Measurements from ENCODE around the gene HNRNPL. TPM values are rescaled to one million over a fixed set of nuclear protein-coding genes. Genes with fewer than 3 reads are reported as not detected.

The HNRNPL gene
- total and polyA plus RNA-seq, 2 experiments from 2014 or later = 123 to 245 TPM

DNA sequence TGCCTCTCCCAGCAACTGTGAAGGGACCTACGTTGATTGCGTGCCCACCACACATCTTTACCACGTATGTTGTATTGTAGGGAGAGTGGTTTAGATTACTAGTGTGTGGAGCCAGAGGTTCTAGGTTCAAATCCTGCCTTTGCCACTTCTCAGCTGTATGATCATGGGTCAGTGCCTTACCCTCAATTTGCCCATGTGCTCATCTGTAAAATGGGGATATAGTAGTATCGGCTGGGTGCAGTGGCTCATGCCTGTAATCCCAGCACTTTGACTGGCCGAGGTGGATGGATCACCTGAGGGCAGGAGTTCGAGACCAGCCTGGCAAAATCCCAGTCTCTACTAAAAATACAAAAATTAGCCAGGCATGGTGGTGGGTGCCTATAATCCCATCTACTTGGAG, 36.5 kb downstream of the HNRNPL start:
- Histone ChIP-seq H3K4me1 (ENCODE audit: insufficient read depth) (no peaks in the 10 kb centered on the region), H3K27me3 (replicated peaks; ENCODE audit: insufficient read depth) (no peaks in the 10 kb centered on the region), H3K4me2 (ENCODE audit: unreplicated experiment) (no peak overlapping the region), H3K4me3 (no peak overlapping the region), H2AFZ (no peak overlapping the region), H3K36me3 (ENCODE audit: low read depth) (no peaks in the 10 kb centered on the region; the same call in 1 of the 2 replicates), H3F3A (ENCODE audit: insufficient read depth) (no peaks in the 10 kb centered on the region), H3K9ac (no peak overlapping the region), H3K79me2 (ENCODE audit: insufficient read depth) (no peaks in the 10 kb centered on the region), H3K27ac (no peak overlapping the region), H3K9me3 (ENCODE audit: low read depth) (no peaks in the 10 kb centered on the region), H4K20me1 (ENCODE audit: insufficient read depth) (no peaks in the 10 kb centered on the region), H3K9me2 (ENCODE audit: insufficient read depth) (no peaks in the 10 kb centered on the region)
- in situ Hi-C loops (cut with MboI) = no loop called here
- WGBS, 2 experiments (ENCODE audit: low coverage in 1 of 2, low lambda C conversion rate in 2 of 2, missing lambda C conversion rate in 2 of 2) = 85 to 93% methylated on average over 6 of the region's 6 CpGs
- no peak for DNase-seq
- TF ChIP-seq EZH2phosphoT487 (IDR thresholded peaks at IDR 0.05; ENCODE audit: insufficient read depth, low read depth) (no peak), EZH2 (IDR thresholded peaks at IDR 0.05; ENCODE audit: insufficient read depth, poor library complexity, severe bottlenecking) (no peak)

DNA sequence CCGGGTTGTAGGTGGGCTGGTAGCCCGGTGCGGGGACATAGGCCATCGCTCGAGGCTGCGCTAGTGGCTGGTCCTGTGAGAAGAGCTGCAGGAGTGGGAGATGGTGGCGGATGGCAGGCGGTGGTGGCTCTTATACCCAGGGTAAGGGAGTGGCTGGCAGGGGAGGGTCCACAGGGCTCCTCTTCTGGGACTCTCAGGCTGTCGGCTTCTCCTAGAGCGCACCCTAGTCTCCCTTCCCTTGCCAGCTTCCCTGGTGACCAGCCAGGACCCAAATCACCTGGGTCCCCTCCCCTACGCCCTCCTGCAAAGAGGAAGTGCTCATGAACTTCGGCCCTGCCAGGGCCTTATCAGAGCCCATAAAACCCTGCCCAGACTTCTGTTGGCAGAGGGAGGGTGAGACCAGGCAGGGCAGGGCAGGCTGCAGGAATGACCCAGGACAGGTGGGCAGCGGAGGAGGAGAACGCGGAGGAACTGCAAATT, 36.9 kb downstream of the HNRNPL start, which contains the start of gene LGALS4:
Gene LGALS4, minus strand, starts transcription at position 105 of the 480 bp plus-strand sequence. Its CDS starts 59 bp downstream, at position 46.
- Histone ChIP-seq H3K4me2 (ENCODE audit: unreplicated experiment) (no peak within 1 kb of the TSS), H3K4me3 (no peak within 1 kb of the TSS), H3K27ac (no peak within 1 kb of the TSS), H3K9ac (no peak within 1 kb of the TSS), H3K9me3 (ENCODE audit: low read depth) (no peaks in the 10 kb centered on the region), H3K9me2 (ENCODE audit: insufficient read depth) (no peaks in the 10 kb centered on the region), H3K79me2 (ENCODE audit: insufficient read depth) (no peaks in the 10 kb centered on the region), H3K36me3 (ENCODE audit: low read depth) (no peaks in the 10 kb centered on the region; the same call in 1 of the 2 replicates), H3F3A (ENCODE audit: insufficient read depth) (no peaks in the 10 kb centered on the region), H2AFZ (no peak within 1 kb of the TSS), H4K20me1 (ENCODE audit: insufficient read depth) (no peaks in the 10 kb centered on the region), H3K27me3 (replicated peaks; ENCODE audit: insufficient read depth) (no peaks in the 10 kb centered on the region), H3K4me1 (ENCODE audit: insufficient read depth) (no peaks in the 10 kb centered on the region)
- in situ Hi-C loops (cut with MboI) = no loop called here
- no peak for DNase-seq
- no peak for TF ChIP-seq EZH2 (IDR thresholded peaks at IDR 0.05; ENCODE audit: insufficient read depth, poor library complexity, severe bottlenecking)
- no peak for TF ChIP-seq EZH2phosphoT487 (IDR thresholded peaks at IDR 0.05; ENCODE audit: insufficient read depth, low read depth)
- 89 to 95% methylated on average over 14 to 15 of the region's 15 CpGs for WGBS, 2 experiments (ENCODE audit: low coverage in 1 of 2, low lambda C conversion rate in 2 of 2, missing lambda C conversion rate in 2 of 2)

DNA sequence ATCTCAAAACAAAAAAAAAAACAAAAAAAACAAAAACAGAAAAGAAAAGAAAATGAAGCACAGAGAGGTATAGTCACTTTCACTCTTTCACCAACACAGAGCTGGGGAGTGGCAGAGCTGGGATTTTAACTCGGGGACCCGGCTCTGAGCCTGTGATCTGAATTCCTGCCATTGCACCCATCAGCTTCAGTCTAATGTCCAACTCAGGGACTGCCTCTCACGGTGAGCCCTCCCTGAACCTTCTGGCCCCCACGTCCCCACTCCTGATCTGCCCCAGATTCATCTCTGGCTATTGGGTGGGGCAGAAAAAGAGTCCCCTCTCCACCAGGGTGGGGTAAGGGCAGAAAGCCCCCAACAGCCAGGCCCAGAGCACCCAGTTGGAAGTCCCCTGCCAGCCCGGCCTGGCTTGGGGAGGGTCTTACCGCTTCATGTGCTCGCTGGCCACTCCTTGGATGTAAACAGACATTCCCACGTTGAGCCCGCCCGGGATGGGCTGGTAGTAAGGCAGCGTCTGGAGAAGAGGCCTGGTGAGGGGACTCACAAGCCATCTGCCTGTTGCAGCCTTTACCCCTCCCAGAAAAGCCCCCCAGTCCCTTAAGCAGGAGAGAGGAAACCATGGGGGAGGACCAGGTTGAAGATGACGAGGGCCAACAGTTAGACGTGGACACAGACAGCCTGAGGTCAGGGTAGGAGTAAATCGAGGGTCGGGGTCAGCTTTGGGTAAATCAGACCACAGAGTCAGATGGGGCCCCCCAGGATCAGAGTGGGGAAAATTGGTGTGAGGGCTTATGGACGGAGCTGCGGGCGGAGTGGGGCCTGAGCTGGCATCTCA, 37.6 kb downstream of the HNRNPL start:
- H3K27ac ChIP-seq = no peak overlapping the region
- no peaks in the 10 kb centered on the region for H3K79me2 ChIP-seq (ENCODE audit: insufficient read depth)
- TF ChIP-seq EZH2 (IDR thresholded peaks at IDR 0.05; ENCODE audit: insufficient read depth, poor library complexity, severe bottlenecking) (no peak), EZH2phosphoT487 (IDR thresholded peaks at IDR 0.05; ENCODE audit: insufficient read depth, low read depth) (no peak)
- no peaks in the 10 kb centered on the region; the same call in 1 of the 2 replicates for H3K36me3 ChIP-seq (ENCODE audit: low read depth)
- H2AFZ ChIP-seq = no peak overlapping the region
- H3K9me3 ChIP-seq (ENCODE audit: low read depth) = no peaks in the 10 kb centered on the region
- in situ Hi-C loops (cut with MboI) = no loop called here
- H3K4me3 ChIP-seq = no peak overlapping the region
- H3K4me1 ChIP-seq (ENCODE audit: insufficient read depth) = no peaks in the 10 kb centered on the region
- no peak for DNase-seq
- H3K4me2 ChIP-seq (ENCODE audit: unreplicated experiment) = no peak overlapping the region
- no peaks in the 10 kb centered on the region for H4K20me1 ChIP-seq (ENCODE audit: insufficient read depth)
- H3K27me3 ChIP-seq (replicated peaks; ENCODE audit: insufficient read depth) = no peaks in the 10 kb centered on the region
- H3F3A ChIP-seq (ENCODE audit: insufficient read depth) = no peaks in the 10 kb centered on the region
- H3K9me2 ChIP-seq (ENCODE audit: insufficient read depth) = no peaks in the 10 kb centered on the region
- no peak overlapping the region for H3K9ac ChIP-seq
- 80 to 81% methylated on average over 18 of the region's 18 CpGs for WGBS, 2 experiments (ENCODE audit: low coverage in 1 of 2, low lambda C conversion rate in 2 of 2, missing lambda C conversion rate in 2 of 2)

DNA sequence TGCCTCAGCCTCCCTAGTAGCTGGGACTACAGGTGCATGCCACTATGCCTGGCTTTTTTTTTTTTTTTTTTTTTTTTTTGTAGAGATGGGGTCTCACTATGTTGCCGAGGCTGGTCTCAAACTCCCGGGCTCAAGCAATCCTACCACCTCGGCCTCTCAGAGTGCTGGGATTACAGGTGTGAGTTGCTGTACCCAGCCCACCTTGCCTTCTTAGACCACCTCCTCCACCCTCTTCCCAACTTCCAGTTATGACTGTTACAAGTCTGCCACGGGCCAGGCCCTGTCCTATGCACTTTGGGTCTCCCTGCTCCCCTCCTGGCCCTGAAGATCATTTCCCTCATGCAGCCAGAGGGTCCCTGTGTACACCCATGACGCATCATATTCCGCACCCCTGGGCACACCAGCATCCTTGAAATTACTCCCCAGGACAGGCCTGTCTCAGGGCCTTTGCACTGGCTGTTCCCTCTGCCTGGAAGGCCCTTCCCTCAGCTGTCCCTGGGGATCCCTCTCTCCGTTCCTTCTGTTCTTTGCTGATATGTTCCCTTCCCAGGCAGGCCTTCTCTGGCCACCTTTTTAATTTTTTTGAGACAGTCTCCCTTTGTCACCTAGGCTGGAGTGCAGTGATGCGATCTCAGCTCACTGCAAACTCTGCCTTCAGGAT, 40.1 kb downstream of the HNRNPL start:
- no peak overlapping the region for H3K27ac ChIP-seq
- H3K27me3 ChIP-seq (replicated peaks; ENCODE audit: insufficient read depth) = no peaks in the 10 kb centered on the region
- H3K79me2 ChIP-seq (ENCODE audit: insufficient read depth) = no peaks in the 10 kb centered on the region
- in situ Hi-C loops (cut with MboI) = no loop called here
- no peaks in the 10 kb centered on the region for H3K9me2 ChIP-seq (ENCODE audit: insufficient read depth)
- no peak overlapping the region for H2AFZ ChIP-seq
- H3K9ac ChIP-seq = no peak overlapping the region
- no peak for DNase-seq
- H3K4me2 ChIP-seq (ENCODE audit: unreplicated experiment) = no peak overlapping the region
- no peak for TF ChIP-seq EZH2 (IDR thresholded peaks at IDR 0.05; ENCODE audit: insufficient read depth, poor library complexity, severe bottlenecking)
- no peak for TF ChIP-seq EZH2phosphoT487 (IDR thresholded peaks at IDR 0.05; ENCODE audit: insufficient read depth, low read depth)
- no peaks in the 10 kb centered on the region for H3K9me3 ChIP-seq (ENCODE audit: low read depth)
- H3F3A ChIP-seq (ENCODE audit: insufficient read depth) = no peaks in the 10 kb centered on the region
- no peaks in the 10 kb centered on the region for H3K36me3 ChIP-seq (ENCODE audit: low read depth)
- H3K4me3 ChIP-seq = no peak overlapping the region
- 87 to 89% methylated on average over 7 to 8 of the region's 8 CpGs for WGBS, 2 experiments (ENCODE audit: low coverage in 1 of 2, low lambda C conversion rate in 2 of 2, missing lambda C conversion rate in 2 of 2)
- no peaks in the 10 kb centered on the region for H3K4me1 ChIP-seq (ENCODE audit: insufficient read depth)
- no peaks in the 10 kb centered on the region for H4K20me1 ChIP-seq (ENCODE audit: insufficient read depth)
